Pancreas (tissue), 10 donors: Measurements from ENCODE around the gene TKT. TPM values are rescaled to one million over a fixed set of nuclear protein-coding genes. Genes with fewer than 3 reads are reported as not detected.
"Not testable (repeated sequence)": the region's sequence is repeated elsewhere in the genome, so short reads cannot be mapped to it uniquely, and the experiment has no call there.

Experiments
- ATAC-seq, 4 donors: fragments of 200-7000 bp; cut with Tn5 transposase; one replicate each; pipeline versions ENCODE4 v1.8.0 to v1.9.1; 2020; ENCODE audit warnings: mild to moderate bottlenecking in 4 of 4, moderate library complexity in 4 of 4
- DNase-seq, 6 donors: peaks; one replicate each; pipeline ENCODE4 v3.0.0-alpha.2; 2020
- FAIRE-seq: peaks from 2 replicates; lab custom pipeline; 2012; peaks lifted over from hg19 to GRCh38; lab: Jason Lieb, UNC
- H3K27ac ChIP-seq, 4 donors: fragments of 200-600 bp; sonication (generic); 1 replicate in 3 of 4; 2 replicates in 1 of 4; pipeline versions ENCODE4 v1.5.0 to v1.8.0; 2020
- H3K27me3 ChIP-seq, 4 donors: fragments of 200-600 bp; one replicate each; pipeline ENCODE4 v1.8.0; 2021
- H3K36me3 ChIP-seq, 3 donors: fragments of 200-600 bp; sonication (generic) in 1 of 3; one replicate each; pipeline versions ENCODE4 v1.5.0 to v1.8.0; 2020 to 2021
- H3K4me1 ChIP-seq, 3 donors: fragments of 200-600 bp; one replicate each; pipeline ENCODE4 v1.8.0; 2021
- H3K4me3 ChIP-seq, 4 donors: fragments of 200-600 bp; sonication (generic) in 2 of 4; one replicate each; pipeline versions ENCODE4 v1.5.0 to v1.8.0; 2020 to 2021
- H3K9me3 ChIP-seq, 4 donors: fragments of 200-600 bp; one replicate each; pipeline ENCODE4 v1.8.0; 2021
- WGBS, 2 donors: extraction: QIAGEN DNeasy Blood & Tissue Kit; methylation state at CpG; one replicate each; pipeline ENCODE4 v1.1.7; 2013; 5-methylcytosine and 5-hydroxymethylcytosine counted together
- intact Hi-C, 3 donors: fragments of 100-400 bp; cut with DNase I; formaldehyde crosslinking; loops; one replicate each; pipeline versions ENCODE4 v1.11.1 to v1.14.2; 2022
- polyA plus RNA-seq, 2 donors: library from polyadenylated mRNA; stranded (reverse); fragments of 200-250 nt; gene quantifications; one replicate each; pipeline ENCODE4 v1.2.3, GENCODE V29; 2013
- total RNA-seq, 6 donors: library from RNA; stranded (reverse); fragmentation: NEBNext Ultra II Directional in 4 of 6; extraction: Animal tissue kit (Norgen Biotek cat#: 25700) in 4 of 6; gene quantifications; one replicate each; pipeline versions ENCODE4 v1.2.1 to v1.2.4, GENCODE V29; 2021 to 2023
- TF ChIP-seq, protein P1 (sequence below), 4 donors: fragments of 200-600 bp; sonication (generic) in 3 of 4; IDR thresholded peaks; one replicate each; pipeline versions ENCODE4 v1.5.0 to v1.8.0; 2021; ENCODE audit warnings: antibody characterized with exemption in 4 of 4
- donor health status: healthy with polysubstance abuse.
- donor health status: DM: no; HTN: no; CAD: no; lungs with moderate emphysema.
- donor health status: DM: no; HTN: no; CAD: no.
- donor health status: control.
- donor health status: control.
- donor health status: Bipolar disorder and iron deficiency.
- donor health status: DM: yes; HTN: yes; CAD: no.
- donor health status: DM: no; HTN: no; CAD: no.
- donor health status: DM: no; HTN: no; CAD: no.
- donor health status: DM: yes; HTN: yes; CAD: no.

TKT gene
- total and polyA plus RNA-seq, 8 donors: 114 to 306 (median 195) TPM

DNA sequence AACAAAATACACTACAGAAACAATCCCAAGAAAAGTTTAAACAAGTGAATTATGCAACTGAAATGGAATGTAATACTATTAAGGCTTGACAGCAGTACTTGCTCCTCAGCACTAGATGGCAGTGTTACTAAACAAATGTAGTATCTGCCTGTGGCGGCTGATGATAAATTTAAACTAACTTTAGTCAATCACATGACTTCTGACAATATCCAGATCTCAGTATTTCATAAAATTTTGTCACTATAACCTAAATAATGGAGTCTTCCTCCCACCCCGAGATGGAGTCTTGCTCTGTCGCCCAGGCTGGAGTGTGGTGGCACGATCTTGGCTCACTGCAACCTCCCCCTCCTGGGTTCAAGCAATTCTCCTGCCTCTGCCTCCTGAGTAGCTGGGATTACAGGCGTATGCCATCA lies 43.8 kb upstream of the TKT start:
- intact Hi-C loops: loop anchor here in 1 of 3 donors (10.0 kb wide), 1 partner anchor 405 kb away; no protein-coding TSS in a partner anchor
- WGBS, 2 donors: 39 to 44% methylated on average over 5 of the region's 5 CpGs
- peaks cover 0 to 12% (median 0%) of the 10 kb centered on the region in 3 donors for H3K36me3 ChIP-seq
- not testable (repeated sequence) for H3K27me3 ChIP-seq, H3K9me3 ChIP-seq, DNase-seq, H3K27ac ChIP-seq, H3K4me1 ChIP-seq, H3K4me3 ChIP-seq
- TF ChIP-seq, protein P1, sequence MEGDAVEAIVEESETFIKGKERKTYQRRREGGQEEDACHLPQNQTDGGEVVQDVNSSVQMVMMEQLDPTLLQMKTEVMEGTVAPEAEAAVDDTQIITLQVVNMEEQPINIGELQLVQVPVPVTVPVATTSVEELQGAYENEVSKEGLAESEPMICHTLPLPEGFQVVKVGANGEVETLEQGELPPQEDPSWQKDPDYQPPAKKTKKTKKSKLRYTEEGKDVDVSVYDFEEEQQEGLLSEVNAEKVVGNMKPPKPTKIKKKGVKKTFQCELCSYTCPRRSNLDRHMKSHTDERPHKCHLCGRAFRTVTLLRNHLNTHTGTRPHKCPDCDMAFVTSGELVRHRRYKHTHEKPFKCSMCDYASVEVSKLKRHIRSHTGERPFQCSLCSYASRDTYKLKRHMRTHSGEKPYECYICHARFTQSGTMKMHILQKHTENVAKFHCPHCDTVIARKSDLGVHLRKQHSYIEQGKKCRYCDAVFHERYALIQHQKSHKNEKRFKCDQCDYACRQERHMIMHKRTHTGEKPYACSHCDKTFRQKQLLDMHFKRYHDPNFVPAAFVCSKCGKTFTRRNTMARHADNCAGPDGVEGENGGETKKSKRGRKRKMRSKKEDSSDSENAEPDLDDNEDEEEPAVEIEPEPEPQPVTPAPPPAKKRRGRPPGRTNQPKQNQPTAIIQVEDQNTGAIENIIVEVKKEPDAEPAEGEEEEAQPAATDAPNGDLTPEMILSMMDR (IDR thresholded peaks at IDR 0.05): peak; percentile 75 to 84 (median 81)
- ATAC-seq: peak; percentile 75 to 97 (median 92)
- FAIRE-seq: peak; percentile 97

DNA sequence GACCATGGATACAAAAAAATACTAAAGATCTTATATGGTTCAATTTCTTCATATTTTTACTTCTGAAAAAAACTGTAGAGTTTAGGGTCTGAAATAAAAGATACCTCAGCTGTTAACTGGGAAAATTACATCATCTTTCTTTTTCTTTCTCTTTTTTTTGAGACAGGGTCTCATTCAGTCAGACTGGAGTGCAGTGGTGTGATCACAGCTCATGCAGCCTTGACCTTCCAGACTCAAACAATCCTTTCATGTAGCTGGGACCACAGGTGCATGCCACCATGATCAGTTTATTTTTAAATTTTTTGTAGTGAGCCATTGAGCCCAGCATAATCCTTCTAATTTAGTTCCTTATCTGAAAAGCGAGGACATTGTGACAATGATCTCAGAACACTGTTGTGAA lies 39.6 kb upstream of the TKT start:
- Histone ChIP-seq H3K36me3 (no peaks in the 10 kb centered on the region), H3K27ac (no peak overlapping the region), H3K4me3 (no peak overlapping the region), H3K27me3 (no peaks in the 10 kb centered on the region), H3K9me3 (no peaks in the 10 kb centered on the region), H3K4me1 (no peaks in the 10 kb centered on the region)
- FAIRE-seq (no peak), DNase-seq (no peak), ATAC-seq (no peak)
- 89 to 97% methylated on average over 1 of the region's 1 CpG for WGBS, 2 donors
- intact Hi-C loops: no loop called here
- TF ChIP-seq, protein P1 (IDR thresholded peaks at IDR 0.05): no peak

DNA sequence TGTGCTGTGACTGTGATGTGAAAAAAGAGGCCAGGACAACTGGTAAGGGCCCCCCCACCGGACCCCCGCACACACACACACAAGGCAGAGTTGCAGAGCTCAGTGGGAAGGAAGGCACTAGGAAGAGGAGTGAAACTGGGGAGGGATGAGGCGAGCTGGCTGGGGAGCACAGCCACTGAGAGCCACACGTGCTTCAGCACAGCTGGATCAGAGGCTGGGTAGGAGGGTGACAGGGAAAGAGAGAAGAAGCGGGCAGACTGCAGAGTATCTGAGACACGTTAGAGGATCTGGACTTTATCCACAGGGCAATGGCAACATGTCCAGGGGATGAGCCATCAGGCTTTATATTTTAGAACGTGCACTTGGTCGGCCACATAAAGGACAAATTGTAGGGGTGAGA lies 38.0 kb upstream of the TKT start:
- H3K27ac ChIP-seq: no peak overlapping the region
- no peak for FAIRE-seq
- 90 to 92% methylated on average over 8 of the region's 8 CpGs for WGBS, 2 donors
- peak in 1 of 6 donors; percentile 9 for DNase-seq
- no peaks in the 10 kb centered on the region for H3K27me3 ChIP-seq
- no peaks in the 10 kb centered on the region for H3K36me3 ChIP-seq
- H3K4me3 ChIP-seq: no peak overlapping the region
- no peaks in the 10 kb centered on the region for H3K4me1 ChIP-seq
- H3K9me3 ChIP-seq: no peaks in the 10 kb centered on the region
- no peak for ATAC-seq
- TF ChIP-seq, protein P1 (IDR thresholded peaks at IDR 0.05): no peak
- intact Hi-C loops: no loop called here

DNA sequence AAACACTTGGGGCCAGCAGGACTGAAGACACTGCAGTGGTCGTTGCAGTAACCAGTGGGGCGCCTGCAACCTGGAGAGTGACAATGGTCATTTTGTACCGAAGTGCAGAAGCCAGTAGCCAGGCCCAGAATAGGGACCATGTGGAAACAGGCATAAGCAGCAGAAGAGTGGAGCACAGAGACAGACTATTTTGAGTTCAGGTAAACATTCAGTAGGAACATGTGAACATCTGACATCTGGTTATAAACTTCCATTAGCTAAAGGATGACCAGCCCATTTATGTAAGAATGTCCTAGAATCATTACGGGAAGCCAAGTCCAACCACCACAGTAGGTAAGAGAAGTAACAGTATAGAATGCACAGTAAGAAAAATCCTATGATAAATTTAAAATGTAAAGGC lies 32.4 kb upstream of the TKT start:
- WGBS, 2 donors: 75 to 77% methylated on average over 4 of the region's 4 CpGs
- H3K36me3 ChIP-seq: peaks cover 0 to 23% (median 0%) of the 10 kb centered on the region in 3 donors

DNA sequence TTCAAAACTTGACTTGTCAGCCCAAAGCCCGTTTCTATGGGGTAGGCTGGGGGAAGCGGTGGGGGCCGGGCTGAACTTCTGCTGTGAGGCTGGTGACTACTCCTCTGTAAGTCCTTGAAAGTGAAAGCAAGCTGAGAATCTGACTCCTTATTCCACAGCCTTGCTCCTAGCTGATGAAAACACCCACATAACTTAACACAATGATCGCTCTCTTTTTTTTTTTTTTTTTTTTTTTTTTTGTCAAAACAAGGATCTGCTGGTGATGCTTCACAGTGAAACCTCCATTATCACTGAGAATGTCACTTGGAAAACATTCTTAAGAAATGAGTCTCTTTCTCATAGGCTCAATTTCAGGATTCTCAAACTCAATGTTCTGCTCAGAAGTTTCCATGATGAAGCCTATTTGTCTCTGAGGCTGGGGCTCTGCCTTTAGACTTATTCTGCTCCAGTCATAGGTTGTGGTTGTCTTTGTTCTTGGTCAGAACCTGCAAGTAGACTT lies 31.4 kb upstream of the TKT start:
- Histone ChIP-seq H3K27me3 (no peaks in the 10 kb centered on the region), H3K4me1 (no peaks in the 10 kb centered on the region), H3K36me3 (peaks cover 0 to 23% (median 0%) of the 10 kb centered on the region in 3 donors), H3K9me3 (no peaks in the 10 kb centered on the region), H3K27ac (no peak overlapping the region), H3K4me3 (no peak overlapping the region)
- ATAC-seq: no peak
- TF ChIP-seq, protein P1 (IDR thresholded peaks at IDR 0.05): no peak
- DNase-seq: no peak
- intact Hi-C loops: no loop called here
- FAIRE-seq: no peak
- WGBS, 2 donors: 81 to 84% methylated on average over 4 of the region's 4 CpGs

More for the DNA sequence above, 32.4 kb upstream of the TKT start:
- Histone ChIP-seq H3K27me3 (no peaks in the 10 kb centered on the region), H3K4me3 (no peak overlapping the region), H3K4me1 (no peaks in the 10 kb centered on the region), H3K27ac (no peak overlapping the region), H3K9me3 (no peaks in the 10 kb centered on the region)
- DNase-seq (no peak), FAIRE-seq (no peak), ATAC-seq (no peak)
- intact Hi-C loops: no loop called here
- TF ChIP-seq, protein P1 (IDR thresholded peaks at IDR 0.05): no peak
